Measurements from ENCODE around the gene RIOK3.
A peak's percentile ranks its signal among the peaks of the same experiment; 100 is the strongest.
"Not testable (repeated sequence)": the region's sequence is repeated elsewhere in the genome, so short reads cannot be mapped to it uniquely, and the experiment has no call there.

RIOK3 gene, protein sequence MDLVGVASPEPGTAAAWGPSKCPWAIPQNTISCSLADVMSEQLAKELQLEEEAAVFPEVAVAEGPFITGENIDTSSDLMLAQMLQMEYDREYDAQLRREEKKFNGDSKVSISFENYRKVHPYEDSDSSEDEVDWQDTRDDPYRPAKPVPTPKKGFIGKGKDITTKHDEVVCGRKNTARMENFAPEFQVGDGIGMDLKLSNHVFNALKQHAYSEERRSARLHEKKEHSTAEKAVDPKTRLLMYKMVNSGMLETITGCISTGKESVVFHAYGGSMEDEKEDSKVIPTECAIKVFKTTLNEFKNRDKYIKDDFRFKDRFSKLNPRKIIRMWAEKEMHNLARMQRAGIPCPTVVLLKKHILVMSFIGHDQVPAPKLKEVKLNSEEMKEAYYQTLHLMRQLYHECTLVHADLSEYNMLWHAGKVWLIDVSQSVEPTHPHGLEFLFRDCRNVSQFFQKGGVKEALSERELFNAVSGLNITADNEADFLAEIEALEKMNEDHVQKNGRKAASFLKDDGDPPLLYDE

DNA sequence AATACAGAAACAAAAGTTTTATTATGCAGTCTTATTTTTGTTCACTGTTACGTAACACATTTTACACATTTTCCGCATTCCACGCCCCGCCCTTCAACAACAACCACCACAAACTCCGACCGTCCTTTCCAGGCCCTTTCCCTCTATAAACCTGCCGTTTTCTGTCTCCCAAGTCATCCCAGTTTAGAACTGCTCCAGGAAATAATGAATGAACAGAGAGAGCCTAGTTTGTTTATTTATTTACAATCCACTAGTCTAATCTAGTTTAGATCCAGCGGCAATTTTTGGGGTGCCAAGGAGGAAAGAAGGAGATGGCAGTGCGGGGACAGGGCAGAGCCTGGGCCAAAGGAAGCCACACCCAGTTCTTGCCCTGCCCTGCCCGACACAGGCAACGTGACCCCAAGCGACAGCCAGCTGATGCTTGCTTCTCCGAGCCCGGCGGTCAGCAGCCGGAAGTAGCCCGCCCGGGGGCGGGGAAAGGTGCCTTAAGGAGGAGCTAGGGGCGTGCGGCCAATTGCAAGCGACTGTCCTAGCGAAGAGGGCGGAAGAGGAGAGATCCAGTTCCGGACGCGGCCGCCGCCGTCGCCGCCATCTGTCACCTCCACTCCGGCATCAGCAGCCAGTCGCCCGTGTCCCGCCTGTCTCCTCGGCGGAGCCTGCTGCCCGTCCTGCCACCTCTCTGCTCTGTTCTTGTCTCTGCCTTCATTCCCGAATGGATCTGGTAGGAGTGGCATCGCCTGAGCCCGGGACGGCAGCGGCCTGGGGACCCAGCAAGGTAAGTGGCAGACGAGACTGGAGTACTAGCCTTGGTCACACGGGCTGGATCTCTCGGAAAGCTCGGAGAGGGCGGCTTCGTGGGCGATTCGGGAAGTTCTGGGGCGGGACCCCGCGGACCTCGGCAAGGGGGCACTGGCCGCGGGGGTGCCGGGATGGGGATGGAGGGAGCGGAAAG, at the start of gene RIOK3:
Gene RIOK3 (plus strand): TSS at position 560 of the 952 bp plus-strand sequence. CDS start 153 bp downstream, at position 713.
- peak; percentile 96 for DNase-seq

DNA sequence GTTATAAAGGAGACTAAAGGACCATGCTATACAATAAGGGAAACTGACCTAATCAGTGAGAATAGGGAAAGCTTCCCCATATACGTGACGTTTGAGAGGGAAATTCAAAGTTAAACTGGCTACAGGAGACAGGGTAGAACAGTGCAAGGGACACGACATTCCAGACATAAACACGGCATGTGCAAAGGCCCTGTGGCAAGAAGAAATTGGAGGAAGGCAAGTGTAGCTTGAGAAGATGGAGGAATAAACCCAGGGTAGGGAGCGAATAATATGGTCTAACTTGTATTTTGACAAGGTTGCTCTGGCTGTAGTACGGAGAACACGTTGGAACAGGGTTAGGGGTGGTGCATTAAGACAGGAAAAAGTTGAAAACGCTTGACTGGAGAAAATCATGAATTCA, 49.8 kb upstream of the RIOK3 start:
- DNase-seq: no peak

DNA sequence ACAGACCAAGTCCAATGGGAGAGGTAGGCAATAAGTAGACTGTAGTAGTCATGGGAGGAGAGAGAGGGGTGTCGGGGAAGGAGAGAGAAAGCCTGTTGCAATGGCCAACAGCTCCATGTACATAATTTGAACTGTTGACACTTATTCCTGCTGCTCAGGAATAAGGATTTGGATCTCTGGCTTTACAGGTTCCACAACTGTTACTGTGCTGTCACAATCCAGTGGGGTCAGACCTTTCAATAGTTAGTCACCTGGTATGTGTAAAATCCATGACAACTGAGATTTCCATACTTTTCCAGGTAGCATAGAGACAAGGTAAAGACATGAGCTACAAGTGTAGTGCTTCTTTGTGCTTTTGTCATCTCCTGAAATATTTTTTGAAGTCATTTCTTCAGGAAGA, 47.5 kb upstream of the RIOK3 start:
- no peak for DNase-seq

DNA sequence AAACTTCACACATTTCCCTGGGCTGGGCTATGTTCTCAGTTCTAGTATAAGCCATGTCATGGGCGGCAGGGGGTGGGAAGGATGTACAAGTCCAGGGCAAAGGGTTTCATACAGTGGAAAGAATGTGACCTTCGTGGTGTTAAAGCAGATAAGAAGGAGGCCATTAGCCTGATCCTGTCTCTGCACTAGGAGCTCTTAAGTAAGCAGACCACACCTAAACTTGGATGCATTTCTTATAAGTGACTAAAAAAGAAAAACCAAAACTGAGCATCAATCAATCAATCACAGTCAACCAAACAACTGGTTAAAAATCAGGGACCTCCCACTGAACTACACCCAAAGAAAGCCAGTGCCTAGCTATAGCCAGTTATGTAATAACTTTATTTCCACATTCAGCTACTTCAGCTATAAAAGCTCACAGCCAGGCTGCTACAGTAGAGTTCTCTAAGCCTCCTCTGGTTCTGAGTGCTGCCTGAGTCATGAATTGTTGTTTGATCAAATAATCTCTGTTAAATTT, 46.8 kb upstream of the RIOK3 start:
- no peak for DNase-seq

DNA sequence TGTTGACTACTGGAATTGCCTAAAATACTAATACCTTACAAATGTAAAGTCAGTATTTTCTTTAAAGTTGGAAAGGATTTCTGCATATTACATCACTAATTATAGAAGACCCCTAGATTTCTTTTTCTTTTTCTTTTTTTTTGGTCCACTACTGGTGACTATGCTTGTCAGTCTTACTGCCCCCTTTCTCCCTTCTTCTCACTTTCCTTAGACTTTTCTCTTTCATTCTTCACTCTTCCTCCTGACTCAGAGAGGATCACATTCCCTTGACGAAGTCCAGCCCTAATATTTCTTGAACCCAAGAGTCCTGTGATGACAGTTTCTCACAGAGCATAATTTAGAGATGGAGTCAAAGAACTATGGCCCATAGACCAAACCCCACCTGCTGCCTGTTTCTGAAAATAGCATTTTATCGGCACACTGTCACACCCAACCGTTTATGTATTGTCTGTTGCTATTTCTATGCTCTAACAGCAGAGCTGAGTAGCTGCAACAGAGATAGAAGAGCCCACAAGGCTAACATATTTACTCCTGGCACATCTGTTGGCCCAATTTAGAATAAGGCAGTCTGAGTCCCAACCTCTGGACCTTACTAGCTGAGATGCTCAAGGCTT, 40.6 kb upstream of the RIOK3 start:
- DNase-seq: no peak

DNA sequence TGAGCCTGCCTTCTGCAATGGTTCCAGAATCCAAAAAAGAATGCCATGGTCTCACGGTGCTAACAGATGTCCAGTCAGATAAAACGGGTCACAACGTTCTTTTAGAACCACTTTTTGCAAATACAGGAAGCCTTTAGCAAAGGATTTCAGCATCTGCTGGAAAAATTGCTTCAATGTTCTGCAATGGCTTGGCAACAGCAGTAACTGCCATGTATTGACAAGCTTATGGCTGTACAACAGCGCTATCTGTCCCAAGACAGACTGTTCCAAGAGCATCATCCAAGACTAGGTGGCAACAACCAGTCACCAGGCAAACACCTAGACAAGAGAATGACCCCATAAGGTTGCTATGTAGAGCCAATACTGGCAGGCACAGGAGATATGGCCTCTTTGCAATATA, 37.6 kb upstream of the RIOK3 start:
- no peak for DNase-seq

DNA sequence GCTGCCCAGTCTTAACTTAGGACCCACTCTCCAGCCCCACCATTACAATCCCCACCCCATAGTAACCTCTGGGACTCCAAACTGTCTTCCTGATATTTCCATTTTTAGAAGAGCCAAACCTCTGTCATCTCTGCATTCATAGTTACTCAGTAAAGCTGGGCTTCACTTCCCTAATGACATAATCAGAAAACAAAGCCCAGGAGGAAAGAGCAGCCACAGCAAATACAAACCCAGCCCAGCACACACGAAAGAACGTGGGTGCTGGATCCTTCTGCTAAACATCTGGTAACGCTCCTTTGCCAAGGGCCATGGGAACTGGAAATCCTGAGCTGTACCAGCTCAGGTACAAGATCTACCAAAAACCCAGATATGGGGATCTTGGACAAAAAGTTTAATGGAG, 36.8 kb upstream of the RIOK3 start:
- no peak for DNase-seq

DNA sequence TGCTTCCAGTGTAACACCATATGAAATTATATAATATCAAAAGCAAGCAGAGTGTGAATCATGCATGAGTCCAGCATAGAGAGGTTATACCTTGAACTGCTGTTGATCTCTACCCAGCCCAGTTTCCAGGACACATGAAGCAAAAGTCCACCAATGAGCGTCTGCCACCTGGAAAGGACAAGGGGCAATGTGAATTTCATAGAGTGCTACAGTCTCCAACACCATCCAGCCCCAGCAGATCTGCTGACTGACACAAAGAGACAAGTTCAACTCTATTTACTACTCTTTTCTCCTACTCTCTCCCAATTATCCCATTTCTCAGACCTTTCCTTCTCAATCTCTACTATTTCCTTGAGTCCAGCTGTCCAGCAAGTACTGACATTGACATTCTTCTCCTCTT, 31.8 kb upstream of the RIOK3 start:
- no peak for DNase-seq

DNA sequence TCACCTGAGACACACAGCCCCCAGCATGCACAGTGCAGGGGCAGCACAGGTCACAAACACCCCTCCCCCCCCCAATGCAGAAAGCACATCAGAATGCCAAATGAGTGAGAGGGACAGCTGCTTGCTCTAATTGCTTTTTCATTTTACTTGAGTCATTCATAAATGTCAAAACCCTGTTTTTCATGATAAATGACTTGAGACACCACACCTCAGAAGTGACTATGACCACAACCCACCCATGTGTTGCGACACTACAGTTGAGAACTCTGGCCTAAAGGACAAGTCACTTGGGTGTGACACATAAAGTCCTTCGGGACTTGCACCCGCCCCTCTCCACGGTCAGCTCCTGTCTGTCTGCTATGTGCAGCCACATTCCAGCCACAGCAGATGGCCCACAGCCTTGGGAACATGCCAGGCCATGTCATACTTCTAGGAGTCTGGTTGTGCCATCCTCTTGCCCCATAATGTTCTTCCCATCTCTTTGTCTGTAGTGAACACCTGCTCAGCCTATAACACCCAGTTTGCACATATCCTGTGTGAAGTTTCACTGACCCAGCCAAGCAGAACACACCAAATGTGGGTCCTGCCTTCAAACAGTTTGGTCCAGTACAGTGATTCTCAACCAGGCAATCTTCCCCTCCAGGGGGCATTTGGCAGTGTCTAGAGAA, 30.2 kb upstream of the RIOK3 start:
- no peak for DNase-seq

DNA sequence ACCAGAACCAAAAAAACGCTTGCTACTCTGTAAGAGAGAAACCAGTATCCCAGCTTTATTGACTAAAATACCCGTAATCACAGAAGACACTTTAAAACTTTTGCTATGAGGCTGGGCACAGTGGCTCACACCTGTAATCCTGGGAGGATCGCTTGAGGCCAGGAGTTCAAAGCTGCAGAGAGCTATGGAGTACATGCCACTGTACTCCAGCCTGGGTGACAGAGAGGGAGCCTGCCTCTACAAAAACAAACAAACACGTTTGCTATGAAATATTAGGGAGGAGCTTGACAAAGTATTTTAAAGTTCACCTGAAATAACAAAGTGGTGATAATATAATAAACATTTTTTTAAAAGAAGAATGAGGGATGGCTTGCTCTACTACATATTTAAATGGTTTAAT, 28.5 kb upstream of the RIOK3 start:
- no peak for DNase-seq

DNA sequence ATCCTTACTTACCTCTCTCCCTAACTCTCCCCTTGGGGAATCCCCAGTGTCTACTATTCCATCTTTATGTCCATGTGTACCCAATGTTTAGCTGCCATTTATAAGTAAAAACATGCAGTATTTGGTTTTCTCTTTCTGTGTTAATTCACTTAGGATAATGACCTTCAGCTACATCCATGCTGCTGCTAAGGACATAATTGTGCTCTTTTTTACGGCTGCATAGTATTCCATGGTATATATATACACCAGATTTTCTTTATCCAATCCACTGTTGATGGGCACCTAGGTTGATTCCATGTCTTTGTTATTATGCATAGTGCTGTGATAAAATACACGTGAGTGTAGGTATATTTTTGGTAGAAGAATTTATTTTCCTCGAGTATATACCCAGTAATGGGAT, 24.3 kb upstream of the RIOK3 start:
- no peak for DNase-seq

DNA sequence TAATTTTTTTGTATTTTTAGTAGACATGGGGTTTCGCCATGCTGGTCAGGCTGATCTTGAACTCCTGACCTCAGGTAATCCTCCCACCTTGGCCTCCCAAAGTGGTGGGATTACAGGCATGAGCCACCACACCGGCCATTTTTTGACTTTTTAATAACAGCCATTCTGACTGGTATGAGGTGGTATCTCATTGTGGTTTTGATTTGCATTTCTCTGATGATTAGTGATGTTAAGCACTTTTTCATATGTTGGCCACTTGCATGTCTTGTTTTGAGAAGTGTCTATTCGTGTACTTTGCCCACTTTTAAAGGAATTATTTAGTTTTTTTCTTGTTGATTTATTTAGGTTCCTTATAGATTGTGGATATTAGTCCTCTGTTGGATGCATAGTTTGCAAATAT, 23.5 kb upstream of the RIOK3 start:
- DNase-seq: not testable (repeated sequence)

DNA sequence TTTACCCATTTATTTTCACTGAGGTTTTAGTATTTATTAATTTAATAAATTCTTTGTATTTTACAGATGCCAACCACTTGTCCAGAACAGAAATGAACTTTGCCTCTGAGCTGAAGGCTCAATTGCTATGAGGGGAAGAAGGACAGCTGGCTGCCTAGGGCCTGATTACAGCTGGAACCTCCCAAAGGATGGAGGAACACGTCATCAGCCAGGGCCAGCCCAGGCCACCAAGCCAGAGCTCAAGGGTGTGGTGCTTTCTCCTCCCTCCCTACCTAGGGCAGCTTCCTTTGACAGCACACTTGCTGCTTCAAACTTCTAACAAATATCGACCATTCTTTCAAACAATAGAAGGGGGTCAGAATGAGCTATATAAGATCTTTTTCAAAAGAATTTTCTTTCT, 19.7 kb upstream of the RIOK3 start:
- DNase-seq: no peak

DNA sequence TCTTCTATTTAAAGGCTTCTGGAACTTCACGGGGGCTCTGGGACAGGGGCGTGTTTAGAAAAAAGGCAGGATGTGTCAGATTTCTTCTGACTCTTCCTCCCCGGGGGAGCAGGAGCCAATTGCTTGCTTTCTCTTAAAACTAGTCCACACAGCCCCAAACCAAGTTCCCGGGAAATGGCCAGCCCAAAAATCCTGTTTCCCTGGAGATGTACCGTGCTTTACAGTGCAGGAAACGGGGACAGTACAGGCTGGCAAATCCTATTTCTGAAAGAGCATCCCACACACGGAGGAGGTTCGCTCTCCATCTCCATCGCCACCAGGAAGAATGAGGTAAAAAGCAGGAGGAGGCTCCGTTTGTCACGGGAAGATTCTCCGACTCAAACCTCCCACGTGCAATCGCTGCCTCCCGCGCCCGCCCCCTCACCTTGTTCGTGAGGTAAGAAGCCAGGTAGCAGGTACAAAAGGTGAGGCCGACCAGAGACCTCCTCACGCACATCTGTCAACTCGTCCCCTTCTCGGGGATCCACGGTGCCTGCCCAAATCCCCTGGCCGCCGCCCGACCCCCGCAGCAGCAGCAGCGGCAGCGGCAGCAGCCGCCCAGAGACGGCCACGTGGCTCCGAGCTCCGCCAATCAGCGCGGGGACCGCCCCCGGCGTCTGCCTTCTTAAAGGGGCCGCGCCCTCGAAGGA, 15.6 kb upstream of the RIOK3 start:
- peak; percentile 90 for DNase-seq

DNA sequence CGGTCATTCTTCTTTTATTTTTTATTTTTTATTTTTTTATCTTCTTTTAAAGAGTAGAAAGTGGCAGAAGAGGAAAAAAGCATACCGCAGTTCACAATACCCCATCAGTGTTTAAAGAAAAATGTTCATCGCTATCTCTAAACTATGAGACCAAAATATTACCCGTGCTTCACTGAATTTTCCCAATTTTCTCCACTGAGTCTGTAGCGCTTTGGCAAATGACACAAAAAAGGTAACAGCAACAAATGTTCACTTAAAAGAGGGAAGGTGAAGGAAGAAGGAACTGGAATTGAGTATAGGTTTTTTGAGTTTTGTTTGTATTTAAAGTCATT, 15.1 kb upstream of the RIOK3 start:
- no peak for DNase-seq

DNA sequence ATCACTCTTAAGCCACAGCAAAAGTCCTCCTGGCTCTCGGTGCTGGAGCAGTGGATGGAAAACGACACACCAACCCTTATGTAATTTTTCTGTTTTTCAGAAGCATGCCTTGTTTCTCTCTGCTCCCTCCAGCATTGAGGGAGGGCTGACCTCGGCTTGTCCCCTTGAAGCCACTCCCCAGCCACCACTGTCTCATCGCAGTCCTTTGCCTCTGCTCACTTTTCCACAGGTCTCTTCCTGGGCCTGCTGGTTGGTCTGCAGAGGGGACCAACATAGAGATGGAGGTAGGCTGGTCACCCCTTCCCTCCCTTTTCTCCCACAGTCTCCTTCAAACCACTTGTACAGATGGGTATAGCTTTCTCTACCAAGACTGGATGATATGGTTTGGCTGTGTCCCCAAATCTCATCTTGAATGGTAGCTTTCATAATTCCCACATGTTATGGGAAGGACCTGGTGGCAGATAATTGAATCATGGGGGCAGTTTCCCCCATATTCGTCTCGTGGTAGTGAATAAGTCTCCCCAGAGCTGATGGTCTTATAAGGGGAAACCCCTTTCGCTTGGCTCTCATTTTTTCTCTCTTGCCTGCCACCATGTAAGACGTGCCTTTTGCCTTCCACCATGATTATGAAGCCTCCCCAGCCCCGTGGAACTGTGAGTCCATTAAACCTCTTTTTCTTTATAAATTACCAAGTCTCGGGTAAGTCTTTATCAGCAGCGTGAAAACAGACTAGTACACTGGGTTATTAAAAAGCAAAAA, 14.3 kb upstream of the RIOK3 start:
- DNase-seq: no peak

DNA sequence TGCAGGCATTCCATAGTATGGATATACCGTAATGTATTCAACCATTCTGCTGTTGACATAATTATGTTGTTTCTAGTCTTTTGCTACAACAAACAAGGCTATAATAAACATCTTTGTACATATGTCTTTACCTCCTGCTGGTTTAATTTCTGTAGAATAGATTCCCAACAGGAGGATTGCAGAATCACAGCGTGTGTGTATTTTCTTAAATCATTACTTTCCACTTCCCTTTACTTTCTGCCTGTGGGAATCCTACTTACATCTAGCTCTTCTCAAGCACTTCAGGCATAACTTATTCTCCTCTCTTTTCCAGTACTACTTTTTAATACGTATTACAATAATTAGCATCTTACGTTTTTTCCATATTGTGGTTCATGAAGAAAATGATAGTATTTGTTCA, 13.0 kb upstream of the RIOK3 start:
- DNase-seq: no peak

DNA sequence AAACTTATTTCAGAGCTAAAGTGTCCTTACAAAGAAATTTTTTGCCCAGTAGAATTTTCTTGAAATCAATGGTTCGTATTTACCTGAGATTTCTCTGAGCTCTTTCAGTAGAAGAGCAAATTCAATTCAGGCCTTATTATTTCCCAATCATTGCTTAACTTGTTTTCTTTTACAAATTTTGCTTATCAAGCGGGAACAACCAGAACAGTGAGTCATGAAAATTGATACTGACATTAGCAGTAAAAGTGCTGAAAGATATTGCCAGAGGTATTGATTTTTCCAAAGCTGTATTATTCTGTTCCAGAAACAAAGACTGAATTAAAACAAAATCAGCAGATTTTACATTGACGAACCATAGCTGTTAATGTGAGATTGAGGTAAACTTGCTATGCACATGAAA, 10.1 kb upstream of the RIOK3 start:
- DNase-seq: no peak

DNA sequence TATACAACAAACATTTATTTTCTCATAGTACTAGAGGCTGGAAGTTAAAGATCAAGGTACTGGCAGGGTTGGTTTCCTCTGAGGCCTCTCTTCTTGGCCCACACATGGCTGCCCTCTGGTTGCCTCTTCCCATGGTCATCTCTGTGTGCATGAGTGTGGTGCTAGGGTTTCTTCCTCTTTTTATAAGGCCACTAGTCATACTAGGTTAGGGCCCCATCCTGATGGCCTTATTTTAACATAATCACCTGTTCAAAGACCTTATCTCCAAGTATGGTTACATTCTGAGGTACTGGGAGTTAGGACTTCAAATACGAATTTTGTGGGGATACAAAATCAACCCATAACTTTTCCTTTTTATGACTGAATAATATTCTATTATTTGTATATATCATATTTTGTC, 4.8 kb upstream of the RIOK3 start:
- no peak for DNase-seq

DNA sequence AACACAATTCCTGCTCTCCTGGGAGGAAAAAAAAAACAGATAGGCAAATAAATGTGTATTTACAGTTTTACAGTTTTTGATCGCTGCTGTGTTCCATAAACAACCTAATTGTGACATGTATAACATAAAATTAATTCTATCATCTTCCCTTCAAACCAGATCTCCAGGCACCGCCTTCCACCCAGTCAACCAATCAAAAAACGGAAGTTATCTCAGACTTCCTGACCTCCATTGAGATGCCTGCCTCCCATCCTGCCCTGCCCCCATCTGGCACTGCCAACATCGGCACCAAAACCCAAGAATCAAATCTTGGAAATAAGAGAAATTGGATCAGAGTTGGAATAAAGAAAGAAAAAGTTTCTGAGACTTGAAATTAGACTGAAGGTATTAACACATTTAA, 3.1 kb upstream of the RIOK3 start:
- no peak for DNase-seq

DNA sequence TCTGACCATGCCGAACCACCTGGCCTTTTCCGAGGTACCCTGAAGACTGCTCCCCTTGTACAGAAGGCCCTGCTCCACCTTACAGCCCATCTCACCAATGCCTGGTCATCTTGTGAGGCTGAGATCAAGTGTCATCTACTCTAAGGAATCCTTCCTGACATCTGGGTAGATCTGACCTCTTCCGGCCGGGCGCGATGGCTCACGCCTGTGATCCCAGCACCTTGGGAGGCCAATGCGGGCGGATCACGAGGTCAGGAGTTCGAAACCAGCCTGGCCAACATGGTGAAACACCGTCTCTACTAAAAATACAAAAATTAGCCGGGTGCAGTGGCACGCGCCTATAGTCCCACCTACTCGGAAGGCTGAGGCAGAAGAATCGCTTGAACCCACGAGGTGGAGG, 2.1 kb upstream of the RIOK3 start:
- no peak for DNase-seq

All from activated CD8-positive, alpha-beta memory T cell treated with anti-CD3 and anti-CD28 coated beads, Interleukin-2, amount 50 U/mL, for 48 hours (primary cell).